WTC11 (cell line): ENCODE results near the gene SAP30BP.

Source experiments
- ATF2 ChIP-seq: sonication (generic); formaldehyde crosslinking; IDR thresholded peaks from 2 replicates; pipeline ENCODE4 v1.8.1; 2022; ENCODE audit warnings: low read depth, missing genetic modification reagents, borderline replicate concordance
- CTCF ChIP-seq: fragments of 200-600 bp; IDR thresholded peaks from 2 replicates; pipeline ENCODE4 v1.8.0; 2022; ENCODE audit warnings: antibody characterized with exemption
- E2F4 ChIP-seq: sonication (generic); formaldehyde crosslinking; IDR thresholded peaks from 2 replicates; pipeline ENCODE4 v1.8.1; 2022; ENCODE audit warnings: low read depth, mild to moderate bottlenecking, moderate library complexity, missing genetic modification reagents, borderline replicate concordance
- GABPB1 ChIP-seq: sonication (generic); formaldehyde crosslinking; IDR thresholded peaks from 2 replicates; pipeline ENCODE4 v1.8.1; 2023; ENCODE audit warnings: mild to moderate bottlenecking, missing genetic modification reagents
- JUN ChIP-seq: sonication (generic); formaldehyde crosslinking; IDR thresholded peaks from 2 replicates; pipeline ENCODE4 v1.8.0; 2023; ENCODE audit warnings: mild to moderate bottlenecking, missing genetic modification reagents
- MAX ChIP-seq: sonication (generic); formaldehyde crosslinking; IDR thresholded peaks from 2 replicates; pipeline ENCODE4 v1.8.0; 2022; ENCODE audit warnings: mild to moderate bottlenecking, missing genetic modification reagents
- NR1H2 ChIP-seq: sonication (generic); formaldehyde crosslinking; IDR thresholded peaks from 2 replicates; pipeline ENCODE4 v1.9.0; 2021; ENCODE audit warnings: mild to moderate bottlenecking, moderate library complexity, missing genetic modification reagents
- SP1 ChIP-seq: sonication (generic); formaldehyde crosslinking; conservative IDR thresholded peaks from 2 replicates; pipeline ENCODE4 v1.8.1; 2022; ENCODE audit warnings: missing genetic modification reagents
- TP53 ChIP-seq: sonication (generic); formaldehyde crosslinking; IDR thresholded peaks from 2 replicates; pipeline ENCODE4 v1.8.1; 2023; ENCODE audit warnings: mild to moderate bottlenecking, missing genetic modification reagents
- USF1 ChIP-seq: sonication (generic); formaldehyde crosslinking; IDR thresholded peaks from 2 replicates; pipeline ENCODE4 v1.8.0; 2022; ENCODE audit warnings: mild to moderate bottlenecking, missing genetic modification reagents
- ZNF317 ChIP-seq: sonication (generic); formaldehyde crosslinking; IDR thresholded peaks from 2 replicates; pipeline ENCODE4 v1.8.1; 2023; ENCODE audit warnings: low read depth, mild to moderate bottlenecking, moderate library complexity, missing genetic modification reagents, borderline replicate concordance
- TF ChIP-seq, protein P1 (sequence below): sonication (generic); formaldehyde crosslinking; IDR thresholded peaks from 2 replicates; pipeline ENCODE4 v1.8.1; 2023; ENCODE audit warnings: mild to moderate bottlenecking, missing genetic modification reagents, moderate library complexity
- TF ChIP-seq, protein P2 (sequence below): sonication (generic); formaldehyde crosslinking; IDR thresholded peaks from 2 replicates; pipeline ENCODE4 v1.8.1; 2022; ENCODE audit warnings: missing genetic modification reagents, borderline replicate concordance
- TF ChIP-seq, protein P3 (sequence below): fragments of 250-450 bp; sonication (Bioruptor Pico); IDR thresholded peaks from 2 replicates; pipeline ENCODE4 v1.9.0; 2021; ENCODE audit warnings: mild to moderate bottlenecking, borderline replicate concordance

GRCh38 chr17:75712446-75712845, 45.3 kb downstream of the SAP30BP start:
- TF ChIP-seq CTCF (no peak), ATF2 (CRISPR knock-in tag) (no peak), MAX (CRISPR knock-in tag) (no peak), TP53 (CRISPR knock-in tag) (no peak), GABPB1 (CRISPR knock-in tag) (no peak), E2F4 (no peak), ZNF317 (no peak), SP1 (CRISPR knock-in tag) (no peak), JUN (CRISPR knock-in tag) (no peak), USF1 (no peak), NR1H2 (CRISPR knock-in tag) (no peak)
- TF ChIP-seq, protein P1, sequence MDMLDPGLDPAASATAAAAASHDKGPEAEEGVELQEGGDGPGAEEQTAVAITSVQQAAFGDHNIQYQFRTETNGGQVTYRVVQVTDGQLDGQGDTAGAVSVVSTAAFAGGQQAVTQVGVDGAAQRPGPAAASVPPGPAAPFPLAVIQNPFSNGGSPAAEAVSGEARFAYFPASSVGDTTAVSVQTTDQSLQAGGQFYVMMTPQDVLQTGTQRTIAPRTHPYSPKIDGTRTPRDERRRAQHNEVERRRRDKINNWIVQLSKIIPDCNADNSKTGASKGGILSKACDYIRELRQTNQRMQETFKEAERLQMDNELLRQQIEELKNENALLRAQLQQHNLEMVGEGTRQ, result no peak
- TF ChIP-seq, protein P2, sequence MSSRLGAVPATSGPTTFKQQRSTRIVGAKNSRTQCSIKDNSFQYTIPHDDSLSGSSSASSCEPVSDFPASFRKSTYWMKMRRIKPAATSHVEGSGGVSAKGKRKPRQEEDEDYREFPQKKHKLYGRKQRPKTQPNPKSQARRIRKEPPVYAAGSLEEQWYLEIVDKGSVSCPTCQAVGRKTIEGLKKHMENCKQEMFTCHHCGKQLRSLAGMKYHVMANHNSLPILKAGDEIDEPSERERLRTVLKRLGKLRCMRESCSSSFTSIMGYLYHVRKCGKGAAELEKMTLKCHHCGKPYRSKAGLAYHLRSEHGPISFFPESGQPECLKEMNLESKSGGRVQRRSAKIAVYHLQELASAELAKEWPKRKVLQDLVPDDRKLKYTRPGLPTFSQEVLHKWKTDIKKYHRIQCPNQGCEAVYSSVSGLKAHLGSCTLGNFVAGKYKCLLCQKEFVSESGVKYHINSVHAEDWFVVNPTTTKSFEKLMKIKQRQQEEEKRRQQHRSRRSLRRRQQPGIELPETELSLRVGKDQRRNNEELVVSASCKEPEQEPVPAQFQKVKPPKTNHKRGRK, result no peak
- TF ChIP-seq, protein P3, sequence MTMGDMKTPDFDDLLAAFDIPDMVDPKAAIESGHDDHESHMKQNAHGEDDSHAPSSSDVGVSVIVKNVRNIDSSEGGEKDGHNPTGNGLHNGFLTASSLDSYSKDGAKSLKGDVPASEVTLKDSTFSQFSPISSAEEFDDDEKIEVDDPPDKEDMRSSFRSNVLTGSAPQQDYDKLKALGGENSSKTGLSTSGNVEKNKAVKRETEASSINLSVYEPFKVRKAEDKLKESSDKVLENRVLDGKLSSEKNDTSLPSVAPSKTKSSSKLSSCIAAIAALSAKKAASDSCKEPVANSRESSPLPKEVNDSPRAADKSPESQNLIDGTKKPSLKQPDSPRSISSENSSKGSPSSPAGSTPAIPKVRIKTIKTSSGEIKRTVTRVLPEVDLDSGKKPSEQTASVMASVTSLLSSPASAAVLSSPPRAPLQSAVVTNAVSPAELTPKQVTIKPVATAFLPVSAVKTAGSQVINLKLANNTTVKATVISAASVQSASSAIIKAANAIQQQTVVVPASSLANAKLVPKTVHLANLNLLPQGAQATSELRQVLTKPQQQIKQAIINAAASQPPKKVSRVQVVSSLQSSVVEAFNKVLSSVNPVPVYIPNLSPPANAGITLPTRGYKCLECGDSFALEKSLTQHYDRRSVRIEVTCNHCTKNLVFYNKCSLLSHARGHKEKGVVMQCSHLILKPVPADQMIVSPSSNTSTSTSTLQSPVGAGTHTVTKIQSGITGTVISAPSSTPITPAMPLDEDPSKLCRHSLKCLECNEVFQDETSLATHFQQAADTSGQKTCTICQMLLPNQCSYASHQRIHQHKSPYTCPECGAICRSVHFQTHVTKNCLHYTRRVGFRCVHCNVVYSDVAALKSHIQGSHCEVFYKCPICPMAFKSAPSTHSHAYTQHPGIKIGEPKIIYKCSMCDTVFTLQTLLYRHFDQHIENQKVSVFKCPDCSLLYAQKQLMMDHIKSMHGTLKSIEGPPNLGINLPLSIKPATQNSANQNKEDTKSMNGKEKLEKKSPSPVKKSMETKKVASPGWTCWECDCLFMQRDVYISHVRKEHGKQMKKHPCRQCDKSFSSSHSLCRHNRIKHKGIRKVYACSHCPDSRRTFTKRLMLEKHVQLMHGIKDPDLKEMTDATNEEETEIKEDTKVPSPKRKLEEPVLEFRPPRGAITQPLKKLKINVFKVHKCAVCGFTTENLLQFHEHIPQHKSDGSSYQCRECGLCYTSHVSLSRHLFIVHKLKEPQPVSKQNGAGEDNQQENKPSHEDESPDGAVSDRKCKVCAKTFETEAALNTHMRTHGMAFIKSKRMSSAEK, result no peak
